Epithelial cell of prostate (primary cell): ENCODE results near the gene MORN1.

Experiments
- DNase-seq: peaks from one replicate; pipeline ENCODE4 v3.0.0-alpha.2; 2011; ENCODE audit warnings: low read depth, low spot score
- H3K27ac ChIP-seq: fragments of 450-650 bp; 2 replicates; pipeline ENCODE4 v1.5.1; 2017; ENCODE audit warnings: mild to moderate bottlenecking

Gene MORN1

DNA sequence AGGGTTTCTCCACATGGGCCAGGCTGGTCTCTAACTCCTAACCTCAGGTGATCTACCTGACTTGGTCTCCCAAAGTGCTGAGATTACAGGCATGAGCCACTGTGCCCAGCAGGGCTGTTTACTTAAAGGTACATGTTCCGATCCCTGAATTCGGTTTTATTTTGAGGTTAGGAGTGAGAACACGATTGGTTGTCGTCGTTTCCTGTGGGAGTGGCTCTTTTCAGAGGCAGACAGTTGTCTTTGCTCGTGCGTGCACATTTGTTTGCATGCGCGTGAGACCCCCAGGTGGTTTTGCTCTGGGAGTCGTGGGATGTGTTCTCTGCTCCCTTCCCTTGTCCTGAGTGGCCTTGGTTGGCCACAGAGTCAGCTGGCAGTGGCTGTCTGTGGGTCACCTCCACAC, 103.0 kb downstream of the MORN1 start:
- no peak for DNase-seq

DNA sequence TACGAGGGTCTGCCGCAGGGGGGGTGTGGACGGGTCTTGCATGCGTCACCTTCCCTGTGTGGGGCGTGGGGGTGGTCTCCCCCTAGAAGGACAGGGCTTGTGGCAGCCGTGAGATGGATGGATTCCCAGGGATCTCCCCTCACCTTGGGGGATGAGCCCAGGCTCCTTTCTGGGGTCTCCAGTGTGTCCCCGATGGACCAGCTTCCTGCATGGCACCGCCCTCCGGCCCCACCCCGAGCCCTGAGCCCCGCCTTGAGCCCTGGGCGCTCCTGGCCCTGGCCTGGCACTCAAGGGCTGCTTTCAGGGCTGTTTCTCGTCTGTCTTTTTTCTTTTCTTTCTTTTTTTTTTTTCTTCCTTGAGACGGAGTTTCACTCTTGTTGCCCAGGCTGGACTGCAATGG, 103.7 kb downstream of the MORN1 start:
- no peak overlapping the region for H3K27ac ChIP-seq
- no peak for DNase-seq

More for the DNA sequence above, 103.0 kb downstream of the MORN1 start:
- no peak overlapping the region for H3K27ac ChIP-seq

DNA sequence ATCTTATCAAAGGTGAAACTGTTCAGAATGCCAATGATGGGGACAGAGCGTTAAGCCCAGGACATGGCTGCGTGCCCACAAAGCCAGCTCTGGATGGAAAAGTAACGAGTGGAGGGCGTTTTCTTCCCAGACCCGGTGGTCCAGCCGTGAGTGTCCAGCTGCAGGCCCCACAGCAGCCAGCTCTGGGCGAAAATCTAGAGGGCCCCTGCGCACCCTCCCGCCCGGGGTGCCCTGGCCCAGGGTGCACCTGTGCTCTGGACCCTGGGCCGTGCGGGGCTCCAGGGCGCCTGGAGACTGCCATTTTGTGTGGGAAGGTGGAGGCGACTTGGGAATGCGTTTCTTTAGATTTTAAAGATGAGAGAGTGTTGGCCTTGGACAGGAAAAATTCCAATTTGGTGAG, 104.4 kb downstream of the MORN1 start:
- H3K27ac ChIP-seq: no peak overlapping the region
- no peak for DNase-seq

DNA sequence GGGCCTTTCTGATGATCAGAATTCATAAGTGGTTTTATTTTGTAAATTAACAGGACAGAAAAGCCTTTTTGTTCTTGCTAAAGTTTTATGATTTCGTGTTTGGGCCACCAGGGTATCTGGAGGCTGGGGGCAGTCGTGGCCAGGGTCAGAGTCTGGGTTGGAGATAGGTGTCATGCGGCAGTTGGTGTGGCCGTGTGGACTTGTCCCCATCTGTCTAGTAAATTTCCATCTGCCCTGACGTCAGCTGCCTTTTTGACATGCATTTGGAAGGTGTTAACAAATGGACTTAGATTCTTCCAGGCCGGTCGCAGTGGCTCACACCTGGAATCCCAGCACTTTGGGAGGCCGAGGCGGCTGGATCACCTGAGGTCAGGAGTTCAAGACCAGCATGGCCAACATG, 106.4 kb downstream of the MORN1 start:
- no peak overlapping the region for H3K27ac ChIP-seq
- no peak for DNase-seq

DNA sequence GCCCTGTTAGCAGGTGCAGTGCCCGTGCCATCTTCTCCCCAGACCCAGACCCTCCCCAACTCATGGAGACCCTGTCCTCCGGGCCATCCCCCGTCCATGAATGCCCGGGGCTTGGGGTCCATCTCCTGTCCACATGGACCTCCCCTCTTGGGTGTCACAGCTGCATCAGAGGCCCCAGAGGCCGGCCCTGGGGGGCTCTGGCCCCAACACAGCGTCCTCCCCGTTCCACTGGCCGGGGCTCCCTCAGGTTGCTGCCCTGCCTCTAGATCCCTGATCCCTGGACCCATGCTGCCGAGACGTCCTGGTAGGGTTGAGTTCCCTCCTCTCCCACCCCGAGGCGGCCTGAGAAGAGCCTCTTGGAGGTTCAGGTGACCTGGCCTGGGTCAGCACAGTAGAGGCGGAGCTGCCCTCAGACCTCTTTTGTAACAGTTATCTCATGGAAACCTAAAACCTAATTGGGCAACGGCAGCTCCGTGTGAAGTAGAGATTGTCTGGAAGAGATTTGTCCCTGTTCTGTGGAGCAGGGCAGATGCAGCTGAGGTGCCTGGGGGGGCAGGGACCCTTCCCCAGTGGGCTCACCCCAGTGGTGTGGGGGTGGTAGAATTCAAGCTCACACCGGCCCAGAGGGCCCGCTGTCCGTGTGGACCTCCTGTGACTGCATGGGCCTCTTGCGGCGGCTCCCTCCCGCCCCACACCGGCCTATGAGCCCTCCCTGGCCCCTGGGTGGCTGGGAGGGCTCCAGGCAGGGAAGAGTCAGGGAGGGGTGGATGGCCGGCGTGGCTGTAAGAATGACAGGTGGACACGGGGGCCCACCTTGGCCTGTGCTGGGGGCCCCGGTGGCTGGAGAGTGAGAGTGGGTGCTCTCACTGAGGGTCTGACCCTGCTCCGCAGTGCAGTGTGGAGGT, 107.1 kb downstream of the MORN1 start:
- DNase-seq: no peak
- no peak overlapping the region for H3K27ac ChIP-seq

DNA sequence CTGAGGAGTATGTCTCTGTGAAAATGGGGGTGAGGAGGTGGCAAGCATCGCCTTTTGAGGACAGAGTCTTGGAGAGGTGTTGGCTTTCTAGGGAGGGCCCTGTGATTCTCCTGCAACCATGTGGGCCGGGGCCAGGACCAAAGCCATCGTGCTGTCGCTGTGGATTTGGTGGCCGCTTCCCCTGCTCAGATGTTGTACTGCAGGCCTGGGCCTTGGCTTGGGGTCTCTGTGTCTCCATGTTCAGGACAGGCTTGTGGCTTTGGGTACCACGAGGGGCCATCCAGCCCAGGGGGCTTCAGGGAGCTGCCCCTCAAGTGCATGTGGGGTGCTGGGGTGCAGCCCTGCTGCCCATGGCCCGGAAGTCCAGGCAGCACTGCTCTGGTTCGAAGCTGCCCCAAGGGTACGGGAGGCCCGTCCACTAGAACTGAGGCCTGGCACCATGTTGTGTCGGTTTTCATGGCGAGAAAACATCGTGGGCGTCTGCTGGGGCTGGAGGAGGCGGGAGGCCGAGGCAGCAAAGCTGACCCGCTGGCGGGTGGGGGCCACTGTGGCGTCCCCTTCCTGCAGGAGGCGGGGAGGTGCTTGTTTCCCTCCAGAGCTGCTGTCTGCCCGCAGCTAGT, 107.9 kb downstream of the MORN1 start:
- no peak for DNase-seq
- no peak overlapping the region for H3K27ac ChIP-seq

DNA sequence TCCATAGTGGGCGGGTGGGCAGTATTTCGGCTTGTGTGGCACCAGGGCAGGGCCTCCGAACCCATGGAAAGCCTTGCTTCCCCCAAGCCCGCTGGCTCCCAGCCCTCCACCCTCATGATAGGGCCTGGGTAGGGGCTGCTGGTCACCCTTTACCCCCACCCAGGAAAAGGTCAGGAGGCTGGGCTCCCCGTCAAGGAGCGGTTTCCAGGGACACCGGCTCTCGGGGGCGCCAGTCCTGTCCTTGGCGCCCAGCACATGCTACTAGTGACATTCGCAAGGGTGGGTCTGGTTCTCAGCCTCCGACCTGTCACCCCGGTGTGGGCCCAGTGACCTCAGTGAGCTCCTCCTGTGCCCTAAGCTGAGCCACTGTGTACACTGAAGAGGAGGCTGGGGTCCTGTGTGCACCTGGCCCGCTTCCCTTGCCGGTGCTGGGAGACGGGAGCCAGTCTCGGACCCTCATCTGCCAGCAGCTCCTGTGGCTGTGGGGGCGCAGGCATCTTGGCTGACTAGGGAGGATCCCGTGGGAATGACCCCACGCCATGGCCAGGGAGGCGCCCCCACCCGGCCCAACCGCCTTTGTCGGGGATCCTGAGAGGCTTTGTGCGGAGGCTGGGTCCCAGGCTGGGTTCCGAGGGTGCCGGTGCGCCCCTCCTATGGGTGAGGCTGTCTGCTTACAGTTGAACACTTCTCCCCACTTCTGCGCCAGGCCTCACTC, 108.6 kb downstream of the MORN1 start:
- H3K27ac ChIP-seq: no peak overlapping the region
- no peak for DNase-seq

DNA sequence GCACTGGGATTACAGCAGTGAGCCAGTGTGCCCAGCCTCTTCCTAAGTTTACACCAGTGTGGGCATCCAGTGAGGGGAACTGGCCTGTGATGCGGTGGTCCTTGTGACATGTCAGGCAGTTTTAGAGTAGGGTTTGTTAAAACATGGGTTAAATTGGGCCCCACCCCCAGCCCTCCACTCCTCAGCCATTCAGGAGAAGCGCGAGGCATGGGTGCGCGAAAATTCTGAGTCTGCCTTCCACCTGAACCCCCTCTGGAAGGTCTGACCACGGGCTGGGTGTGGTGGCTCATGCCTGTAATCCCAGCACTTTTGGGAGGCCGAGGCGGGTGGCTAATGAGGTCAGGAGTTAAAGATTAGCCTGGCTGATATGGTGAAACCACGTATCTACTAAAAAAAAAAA, 111.5 kb downstream of the MORN1 start:
- H3K27ac ChIP-seq: no peak overlapping the region
- no peak for DNase-seq

DNA sequence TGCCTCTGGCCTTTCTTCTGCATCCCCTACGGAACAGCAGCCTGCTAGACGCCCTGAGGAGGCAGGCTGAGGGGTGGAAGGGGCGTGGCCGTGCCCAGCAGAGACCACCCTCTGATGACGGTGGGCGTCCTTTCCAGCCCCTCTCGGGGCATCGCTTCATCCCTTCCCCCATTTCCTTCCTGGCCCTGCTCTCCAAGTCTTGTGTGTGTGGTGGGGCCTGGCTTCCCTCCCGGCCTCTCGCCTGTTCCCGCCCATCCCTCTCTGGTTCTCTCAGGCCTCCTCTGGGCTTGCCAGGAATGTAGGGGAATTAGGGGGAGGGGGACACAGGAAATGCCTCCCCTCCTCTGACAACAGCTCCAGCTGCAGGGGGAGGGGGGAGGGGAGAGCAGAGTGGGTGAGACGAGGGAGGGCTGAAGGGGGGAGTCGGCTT, 112.1 kb downstream of the MORN1 start:
- no peak for DNase-seq
- no peak overlapping the region for H3K27ac ChIP-seq

DNA sequence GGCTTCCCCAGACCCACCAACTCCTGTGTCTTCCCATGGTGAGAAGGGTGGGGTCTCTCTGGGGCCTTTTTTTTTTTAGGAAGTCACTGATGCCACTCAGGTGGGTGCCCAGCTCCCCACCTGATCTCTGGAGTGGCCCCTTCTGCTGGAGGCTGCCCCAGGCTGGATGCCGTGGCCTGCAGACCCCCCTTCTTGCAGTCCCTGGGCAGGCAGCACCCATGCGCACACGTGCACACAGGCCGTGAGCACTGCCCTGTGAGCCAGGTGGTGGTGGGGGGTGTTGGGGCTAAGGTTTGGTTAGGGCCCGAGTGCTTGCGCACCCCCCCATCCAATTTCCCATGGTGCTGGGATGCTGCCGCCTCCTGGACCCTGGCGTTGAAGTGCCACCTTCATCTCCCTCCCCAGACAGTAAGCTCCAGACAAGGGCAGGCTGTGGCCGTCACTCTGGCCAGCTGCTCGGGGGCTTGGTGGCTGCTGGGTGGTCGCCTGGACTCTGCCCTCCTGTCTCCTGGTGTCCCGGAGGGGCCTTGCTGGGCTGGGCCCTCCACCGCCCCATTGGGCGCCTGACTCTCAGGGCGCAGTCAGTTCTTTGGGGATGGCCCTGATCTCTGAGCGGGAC, 112.7 kb downstream of the MORN1 start:
- no peak for DNase-seq
- no peak overlapping the region for H3K27ac ChIP-seq

DNA sequence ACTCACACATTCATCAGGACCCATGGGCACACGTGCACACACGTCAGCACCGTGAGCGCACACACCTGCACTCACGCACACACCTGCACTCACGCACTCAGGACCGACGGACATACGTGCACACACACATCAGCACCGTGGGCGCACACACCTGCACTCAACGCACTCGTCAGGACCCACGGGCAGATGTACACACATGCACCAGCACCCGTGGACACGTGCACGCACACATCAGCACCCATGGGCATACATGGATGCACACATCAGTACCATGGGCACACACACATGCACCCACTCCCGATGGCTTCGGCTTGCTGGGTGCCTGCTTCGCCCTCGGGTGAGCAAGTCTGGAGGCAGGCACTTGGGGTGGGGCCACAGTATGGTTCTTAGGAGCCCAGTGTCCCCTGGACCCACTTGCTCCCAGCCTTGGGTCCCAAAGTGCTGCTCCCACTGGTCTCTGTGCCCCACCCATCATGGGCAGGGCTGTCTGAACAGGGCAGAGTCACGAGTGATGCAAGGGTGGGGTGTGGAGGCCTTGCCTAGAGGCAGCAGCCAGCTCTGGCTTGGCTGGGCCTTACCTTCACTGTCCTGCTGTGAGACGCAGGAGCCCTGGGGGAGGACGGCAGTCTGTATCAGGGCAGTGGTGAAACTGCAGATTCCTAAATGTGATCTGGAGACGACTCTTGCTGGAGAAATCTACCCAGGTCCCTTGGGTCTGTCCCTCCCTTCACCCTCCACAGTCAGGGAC, 113.4 kb downstream of the MORN1 start:
- no peak for DNase-seq
- no peak overlapping the region for H3K27ac ChIP-seq

DNA sequence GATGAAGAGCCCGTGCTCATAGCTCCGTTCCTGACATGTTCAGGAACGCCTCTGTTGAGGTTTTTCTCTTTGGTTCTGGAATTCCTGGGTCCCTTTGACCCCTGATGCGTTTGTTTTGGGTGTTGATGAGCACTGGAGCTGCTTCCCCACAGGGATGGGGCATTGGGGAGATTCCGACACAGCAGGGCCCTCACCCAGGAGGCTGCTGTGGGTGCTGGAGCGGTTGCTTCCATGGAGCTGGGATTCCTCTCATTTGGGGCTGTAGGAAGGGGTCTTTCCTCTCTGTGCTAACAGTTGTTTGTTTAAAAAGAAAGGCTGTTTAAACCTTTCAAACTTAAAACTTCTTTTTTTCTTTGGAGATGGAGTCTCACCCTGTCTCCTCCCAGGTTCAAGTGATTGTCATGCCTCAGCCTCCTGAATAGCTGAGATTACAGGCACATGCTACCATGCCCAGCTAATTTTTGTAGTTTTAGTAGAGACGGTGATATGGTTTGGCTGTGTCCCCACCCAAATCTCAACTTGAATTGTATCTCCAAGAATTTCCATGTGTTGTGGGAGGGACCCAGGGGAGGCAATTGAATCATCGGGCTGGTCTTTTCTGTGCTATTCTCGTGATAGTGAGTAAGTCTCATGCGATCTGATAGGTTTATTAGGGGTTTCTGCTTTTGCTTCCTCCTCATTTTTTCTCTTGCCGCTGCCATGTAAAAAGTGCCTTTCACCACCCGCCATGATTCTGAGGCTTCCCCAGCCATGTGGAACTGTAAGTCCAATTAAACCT, 114.4 kb downstream of the MORN1 start:
- H3K27ac ChIP-seq: no peak overlapping the region

DNA sequence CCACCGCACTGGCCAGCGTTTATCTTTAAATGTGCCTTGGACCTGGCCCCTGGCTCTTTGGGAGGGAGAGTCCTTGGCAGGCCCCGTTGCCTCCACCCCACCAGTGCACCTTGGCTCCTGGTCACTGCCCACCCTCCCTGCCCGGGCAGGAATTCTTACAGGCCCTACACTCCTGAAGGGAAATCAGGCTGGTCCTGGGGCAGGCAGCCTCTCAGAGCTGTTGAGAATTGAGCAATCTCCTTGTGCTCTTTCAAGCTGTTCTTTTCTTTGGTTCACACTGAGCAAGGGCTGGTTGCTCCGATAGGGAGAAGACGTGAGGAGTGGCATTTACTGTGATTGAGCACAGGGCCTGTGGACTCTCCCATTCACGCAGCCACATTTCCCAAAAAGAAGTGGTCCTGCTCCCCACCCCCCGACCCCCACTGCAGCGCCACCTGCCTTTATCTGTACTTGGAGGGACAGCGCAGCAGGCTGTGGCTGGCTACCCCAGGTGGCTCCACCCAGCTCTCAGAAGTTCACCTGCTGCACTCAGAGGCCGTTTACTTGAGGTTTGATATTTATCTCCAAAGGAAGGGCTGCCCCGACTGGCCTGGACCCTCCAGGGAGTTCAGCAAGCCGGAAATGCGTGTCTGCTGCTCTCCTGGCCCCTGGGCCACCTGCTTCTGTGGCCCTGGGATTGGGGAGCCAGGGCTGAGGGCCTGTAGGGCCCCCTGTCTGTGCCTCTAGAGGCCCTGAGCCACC, 115.4 kb downstream of the MORN1 start:
- no peak for DNase-seq
- peak overlapping the region; percentile 17 for H3K27ac ChIP-seq

More for the DNA sequence above, 114.4 kb downstream of the MORN1 start:
- DNase-seq: no peak

DNA sequence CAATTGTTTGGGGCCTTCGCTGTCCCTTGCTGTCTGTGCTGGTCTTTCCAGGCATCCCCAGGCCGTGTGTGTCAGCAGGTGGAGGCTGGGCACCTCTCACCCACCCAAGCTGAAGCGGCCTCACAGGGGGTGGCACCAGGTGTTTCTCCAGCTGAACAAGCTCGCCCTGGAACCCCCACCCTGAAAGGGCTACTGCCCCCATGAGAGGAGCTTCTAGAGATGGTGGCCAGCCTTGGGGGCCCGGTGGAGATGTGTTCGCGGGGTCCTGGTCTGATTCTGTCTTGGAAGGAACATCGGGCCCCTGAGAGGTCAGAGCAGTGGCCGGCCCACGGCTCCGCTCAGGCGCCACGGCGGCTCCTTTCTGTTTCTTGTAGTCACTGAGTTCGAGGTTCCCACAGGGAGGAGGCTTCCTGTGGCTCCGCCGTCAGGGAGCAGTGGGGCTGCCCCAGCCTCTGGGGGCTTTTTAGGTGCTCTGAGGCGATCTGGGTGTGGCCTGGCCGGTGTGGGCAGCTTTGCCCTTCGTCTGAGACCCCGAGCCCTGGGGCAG, 116.4 kb downstream of the MORN1 start:
- no peak overlapping the region for H3K27ac ChIP-seq
- no peak for DNase-seq

DNA sequence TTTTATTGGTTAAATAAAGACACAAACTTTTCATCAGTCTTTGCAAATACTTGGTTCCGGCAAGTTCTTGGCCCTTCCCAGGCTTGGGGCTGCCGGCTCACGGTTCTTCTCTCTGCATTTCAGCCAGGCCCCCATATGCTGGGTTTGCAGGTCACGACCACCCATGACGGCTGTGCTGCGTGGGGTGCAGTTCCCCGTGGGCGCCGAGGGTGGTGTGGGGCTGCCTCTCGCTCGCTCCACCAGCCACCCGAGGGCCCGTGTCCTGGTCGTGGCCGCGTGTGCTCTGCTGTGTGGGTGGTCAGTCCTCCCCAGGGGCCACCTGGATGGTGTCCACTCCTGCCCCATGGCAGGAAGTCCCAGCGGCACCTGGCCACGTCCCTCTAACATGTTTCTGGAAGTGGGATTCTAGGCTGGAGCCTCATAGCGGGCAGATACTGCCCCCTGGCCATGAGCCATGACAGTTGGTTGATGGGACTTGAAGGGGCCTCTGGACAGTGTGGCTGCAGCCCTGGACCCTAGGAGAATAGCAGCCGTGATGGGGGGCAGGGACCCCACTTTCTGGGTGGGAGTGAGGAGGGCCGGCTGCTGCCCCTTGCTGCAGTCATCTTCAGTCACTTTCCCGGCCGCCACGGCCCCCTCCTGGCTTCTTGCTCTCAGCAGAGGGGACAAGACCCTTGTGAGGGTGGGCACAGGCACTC, 117.0 kb downstream of the MORN1 start:
- H3K27ac ChIP-seq: no peak overlapping the region
- DNase-seq: no peak

DNA sequence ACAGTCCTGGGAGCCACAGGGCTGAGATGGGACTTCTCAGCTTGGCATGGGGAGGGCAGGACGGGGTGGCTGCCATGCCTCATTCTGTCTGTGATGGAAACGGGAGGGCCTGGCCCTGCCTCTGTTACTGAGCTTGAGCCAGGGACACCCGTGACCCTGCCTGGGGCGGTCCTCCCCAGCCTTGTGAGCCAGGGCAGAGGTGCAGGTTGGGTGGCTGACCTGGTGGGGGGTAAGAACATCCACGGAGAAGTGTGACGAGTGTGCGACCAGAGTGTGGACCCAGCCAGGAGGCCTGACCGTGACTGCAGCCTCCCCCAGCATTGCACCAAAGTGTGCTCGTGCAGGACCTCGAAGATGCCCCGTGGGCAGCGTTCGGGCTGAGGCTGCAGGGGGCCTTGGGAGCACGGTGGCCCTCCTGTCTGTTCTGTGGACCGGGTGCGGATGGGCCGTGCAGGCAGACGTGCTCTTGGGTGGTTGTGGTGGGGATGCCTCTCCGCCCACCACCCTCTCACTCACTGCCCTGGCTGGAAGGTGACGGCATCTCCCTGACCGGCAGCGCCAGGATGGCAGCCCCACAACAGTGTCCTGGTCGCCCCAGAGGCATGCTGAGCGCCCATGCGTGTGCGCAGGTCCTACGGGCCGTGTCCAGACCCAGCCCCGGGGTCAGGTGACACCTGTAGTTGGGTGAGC, 117.8 kb downstream of the MORN1 start:
- no peak for DNase-seq

More for the DNA sequence above, 117.8 kb downstream of the MORN1 start:
- no peak overlapping the region for H3K27ac ChIP-seq
